SK-N-SH (cell line): ENCODE measurements around the gene KRTAP5-9. TPM values are rescaled to one million over a fixed set of nuclear protein-coding genes. Genes with fewer than 3 reads are reported as not detected.
"Not testable (repeated sequence)": the region's sequence is repeated elsewhere in the genome, so short reads cannot be mapped to it uniquely, and the experiment has no call there.

Experiments used
- CTCF ChIA-PET: fragments of 300-600, 350-600 bp; formaldehyde crosslinking; extraction: SDS; loops from one replicate; lab custom pipeline; 2021; lab: Yijun Ruan, JAX
- POLR2A ChIA-PET: fragments of 350-600 bp; sonication (Branson Sonifier 250); formaldehyde crosslinking; extraction: SDS; loops from one replicate; lab custom pipeline; 2020; ENCODE audit warnings: antibody characterized with exemption, inconsistent platforms; lab: Yijun Ruan, JAX
- DNase-seq: peaks from one replicate; pipeline ENCODE4 v3.0.0; 2012
- H2AFZ ChIP-seq: fragments of 200-600 bp; sonication (generic); 2 replicates; pipeline ENCODE4 v1.8.1; 2016; ENCODE audit warnings: antibody characterized with exemption, mild to moderate bottlenecking, low read depth
- H3F3A ChIP-seq: fragments of 200-600 bp; sonication (generic); replicated peaks from 2 replicates; pipeline ENCODE3; 2016; ENCODE audit warnings: antibody characterized with exemption, mild to moderate bottlenecking; ENCODE audit not compliant: insufficient read depth
- H3K27ac ChIP-seq, 2 experiments: fragments of 200-500 bp in 1 of 2; fragments of 200-600 bp in 1 of 2; sonication (Bioruptor generic) in 1 of 2; sonication (generic), shearing (Covaris generic) in 1 of 2; 2 replicates each; pipeline versions ENCODE4 v1.5.1 to v1.6.1; 2014 to 2016; ENCODE audit warnings: low read depth in 2 of 2, inconsistent platforms in 1 of 2, low read length in 1 of 2, mild to moderate bottlenecking in 1 of 2, mixed read lengths in 1 of 2
- H3K27me3 ChIP-seq: fragments of 200-600 bp; sonication (generic), shearing (Covaris generic); 2 replicates; pipeline ENCODE4 v1.6.1; 2016; ENCODE audit warnings: mixed run types; ENCODE audit not compliant: insufficient read depth
- H3K36me3 ChIP-seq, 2 experiments: fragments of 200-500 bp in 1 of 2; fragments of 200-600 bp in 1 of 2; sonication (Bioruptor generic) in 1 of 2; sonication (generic) in 1 of 2; replicated peaks in 1 of 2; 2 replicates each; pipeline versions ENCODE3 to v1.5.1; 2014 to 2016; ENCODE audit warnings: low read length in 1 of 2, mild to moderate bottlenecking in 1 of 2; ENCODE audit not compliant: insufficient read depth in 2 of 2, control insufficient read depth in 1 of 2
- H3K4me1 ChIP-seq, 2 experiments: fragments of 200-500 bp in 1 of 2; fragments of 200-600 bp in 1 of 2; sonication (Bioruptor generic) in 1 of 2; sonication (generic), shearing (Covaris generic) in 1 of 2; 2 replicates each; pipeline versions ENCODE4 v1.5.1 to v1.6.1; 2014 to 2016; ENCODE audit warnings: low read depth in 1 of 2, low read length in 1 of 2, mixed run types in 1 of 2; ENCODE audit not compliant: insufficient read depth in 2 of 2, control insufficient read depth in 1 of 2
- H3K4me2 ChIP-seq: fragments of 200-600 bp; sonication (generic), shearing (Covaris generic); 2 replicates; pipeline ENCODE4 v1.6.1; 2017; ENCODE audit warnings: mixed run types
- H3K4me3 ChIP-seq, 2 experiments: fragments of 200-500 bp in 1 of 2; fragments of 200-600 bp in 1 of 2; sonication (Bioruptor generic) in 1 of 2; sonication (generic), shearing (Covaris generic) in 1 of 2; 2 replicates each; pipeline versions ENCODE4 v1.5.1 to v1.8.1; 2014 to 2016; ENCODE audit warnings: low read depth in 2 of 2, inconsistent platforms in 1 of 2, low read length in 1 of 2, mild to moderate bottlenecking in 1 of 2, mixed read lengths in 1 of 2, moderate library complexity in 1 of 2
- H3K79me2 ChIP-seq: fragments of 200-600 bp; sonication (generic); 2 replicates; pipeline ENCODE4 v1.8.1; 2017; ENCODE audit warnings: mild to moderate bottlenecking; ENCODE audit not compliant: insufficient read depth
- H3K9ac ChIP-seq: fragments of 200-600 bp; sonication (generic); 2 replicates; pipeline ENCODE4 v1.6.1; 2017; ENCODE audit warnings: mixed run types
- H3K9me2 ChIP-seq: fragments of 200-600 bp; sonication (generic); 2 replicates; pipeline ENCODE4 v1.6.1; 2017; ENCODE audit warnings: mixed run types
- H3K9me3 ChIP-seq: fragments of 200-600 bp; sonication (generic); 2 replicates; pipeline ENCODE4 v1.6.1; 2017; ENCODE audit warnings: mixed run types, mild to moderate bottlenecking, moderate library complexity
- H4K20me1 ChIP-seq: fragments of 200-600 bp; sonication (generic); 2 replicates; pipeline ENCODE4 v1.6.1; 2017; ENCODE audit warnings: mild to moderate bottlenecking, mixed run types; ENCODE audit not compliant: insufficient read depth
- CHD2 ChIP-seq: fragments of 150-350 bp; IDR thresholded peaks from 2 replicates; pipeline ENCODE4 v1.6.1; 2018; ENCODE audit warnings: low read length; ENCODE audit not compliant: partially characterized antibody
- EZH2phosphoT487 ChIP-seq: fragments of 200-600 bp; sonication (generic); IDR thresholded peaks from 2 replicates; pipeline ENCODE4 v1.6.1; 2017; ENCODE audit warnings: low read depth, mixed run types, mild to moderate bottlenecking, antibody characterized with exemption, moderate library complexity, borderline replicate concordance
- FOXJ3 ChIP-seq: sonication (generic); formaldehyde crosslinking; IDR thresholded peaks from 2 replicates; pipeline ENCODE4 v1.5.1; 2020; ENCODE audit warnings: mild to moderate bottlenecking, missing genetic modification reagents
- GATA2 ChIP-seq: sonication (generic); formaldehyde crosslinking; IDR thresholded peaks from 2 replicates; pipeline ENCODE4 v1.5.0; 2020; ENCODE audit warnings: mild to moderate bottlenecking, missing genetic modification reagents
- JUND ChIP-seq: IDR thresholded peaks from 2 replicates; pipeline ENCODE4 v1.4.0; 2012
- MEF2A ChIP-seq: IDR thresholded peaks from 2 replicates; pipeline ENCODE4 v1.4.0; 2012; ENCODE audit warnings: low read depth, borderline replicate concordance
- NFIC ChIP-seq: IDR thresholded peaks from 2 replicates; pipeline ENCODE4 v1.4.0; 2012; ENCODE audit warnings: borderline replicate concordance
- POLR2AphosphoS5 ChIP-seq: IDR thresholded peaks from 2 replicates; pipeline ENCODE4 v1.6.1; 2012; ENCODE audit warnings: low read depth, low read length
- RCOR1 ChIP-seq: fragments of 150-350 bp; IDR thresholded peaks from 2 replicates; pipeline ENCODE4 v1.6.1; 2017; ENCODE audit warnings: antibody characterized with exemption, low read length
- RXRA ChIP-seq: IDR thresholded peaks from 2 replicates; pipeline ENCODE4 v1.4.0; 2012; ENCODE audit warnings: low read depth, mild to moderate bottlenecking, borderline replicate concordance
- SMC3 ChIP-seq: IDR thresholded peaks from 2 replicates; pipeline ENCODE4 v1.6.1; 2012; ENCODE audit warnings: low read depth, low read length, improper control_type of control experiment
- YY1 ChIP-seq: IDR thresholded peaks from 2 replicates; pipeline ENCODE4 v1.4.0; 2012; ENCODE audit warnings: low read depth, mild to moderate bottlenecking
- WGBS: methylation state at CpG from one replicate; pipeline ENCODE4 v1.1.6; 2017; ENCODE audit warnings: low lambda C conversion rate; 5-methylcytosine and 5-hydroxymethylcytosine counted together
- polyA plus RNA-seq, 3 experiments: library from polyadenylated mRNA; depleted of rRNA; stranded (reverse); fragments of >200 nt; gene quantifications; 2 replicates each; pipeline ENCODE4 v1.2.3, GENCODE V29; 2012
- TF ChIP-seq, protein P1 (sequence below): IDR thresholded peaks from 2 replicates; pipeline ENCODE4 v1.4.0; 2012; ENCODE audit warnings: low read depth
- TF ChIP-seq, protein P2 (sequence below): IDR thresholded peaks from 2 replicates; pipeline ENCODE4; 2012
- TF ChIP-seq, protein P3 (sequence below): fragments of 150-350 bp; IDR thresholded peaks from 2 replicates; pipeline ENCODE4 v1.6.1; 2016; ENCODE audit warnings: mild to moderate bottlenecking, low read depth, low read length

KRTAP5-9 gene
- polyA plus RNA-seq, 1 of the 3 experiments (the other 2 are of a cell fraction): not detected

DNA sequence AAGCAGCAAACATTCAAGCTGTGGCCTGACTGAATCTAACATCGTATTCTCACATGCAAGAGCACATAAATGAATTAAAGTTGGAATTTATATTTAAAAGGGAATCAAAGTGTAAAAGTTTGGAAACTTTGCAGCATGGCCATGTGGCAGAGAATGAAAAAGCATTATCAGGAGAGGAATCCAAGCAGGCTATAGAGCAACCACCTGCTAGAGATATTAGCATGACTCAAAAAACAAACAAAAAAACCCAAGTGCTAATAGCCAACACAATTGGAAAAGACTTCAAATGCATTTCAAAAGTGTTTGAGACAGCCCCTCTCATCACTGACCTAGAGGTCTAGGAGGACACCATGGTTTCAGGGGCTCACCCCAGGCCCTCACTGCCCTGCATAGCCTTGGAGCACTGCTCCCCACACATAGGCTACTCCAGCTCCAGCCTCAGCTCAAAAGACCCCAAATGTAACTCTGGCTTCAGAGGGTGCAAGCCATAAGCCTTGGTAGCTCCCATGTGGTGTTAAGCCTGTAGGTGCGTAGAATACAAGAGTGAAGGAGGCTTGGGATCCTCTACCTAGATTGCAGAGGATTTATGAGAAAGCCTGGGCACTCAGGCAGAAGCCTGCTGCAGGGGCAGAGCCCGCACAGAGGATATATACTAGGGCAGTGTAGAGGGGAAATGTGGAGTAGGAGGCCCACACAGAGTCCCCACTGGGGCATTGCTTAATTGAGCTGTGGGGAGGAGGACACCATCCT is 22.9 kb upstream of the KRTAP5-9 start:
- 17% methylated on average over 3 of the region's 3 CpGs for WGBS
- no peak overlapping the region for H2AFZ ChIP-seq
- H3K9me3 ChIP-seq: no peaks in the 10 kb centered on the region
- TF ChIP-seq EZH2phosphoT487 (no peak), JUND (no peak), POLR2AphosphoS5 (no peak), GATA2 (CRISPR knock-in tag) (no peak), YY1 (no peak), CHD2 (no peak), RCOR1 (no peak), FOXJ3 (CRISPR knock-in tag) (no peak), NFIC (no peak), RXRA (no peak), SMC3 (no peak)
- TF ChIP-seq, protein P1, sequence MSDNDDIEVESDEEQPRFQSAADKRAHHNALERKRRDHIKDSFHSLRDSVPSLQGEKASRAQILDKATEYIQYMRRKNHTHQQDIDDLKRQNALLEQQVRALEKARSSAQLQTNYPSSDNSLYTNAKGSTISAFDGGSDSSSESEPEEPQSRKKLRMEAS: no peak
- TF ChIP-seq, protein P2, sequence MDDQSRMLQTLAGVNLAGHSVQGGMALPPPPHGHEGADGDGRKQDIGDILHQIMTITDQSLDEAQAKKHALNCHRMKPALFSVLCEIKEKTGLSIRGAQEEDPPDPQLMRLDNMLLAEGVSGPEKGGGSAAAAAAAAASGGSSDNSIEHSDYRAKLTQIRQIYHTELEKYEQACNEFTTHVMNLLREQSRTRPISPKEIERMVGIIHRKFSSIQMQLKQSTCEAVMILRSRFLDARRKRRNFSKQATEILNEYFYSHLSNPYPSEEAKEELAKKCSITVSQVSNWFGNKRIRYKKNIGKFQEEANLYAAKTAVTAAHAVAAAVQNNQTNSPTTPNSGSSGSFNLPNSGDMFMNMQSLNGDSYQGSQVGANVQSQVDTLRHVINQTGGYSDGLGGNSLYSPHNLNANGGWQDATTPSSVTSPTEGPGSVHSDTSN: no peak
- TF ChIP-seq, protein P3, sequence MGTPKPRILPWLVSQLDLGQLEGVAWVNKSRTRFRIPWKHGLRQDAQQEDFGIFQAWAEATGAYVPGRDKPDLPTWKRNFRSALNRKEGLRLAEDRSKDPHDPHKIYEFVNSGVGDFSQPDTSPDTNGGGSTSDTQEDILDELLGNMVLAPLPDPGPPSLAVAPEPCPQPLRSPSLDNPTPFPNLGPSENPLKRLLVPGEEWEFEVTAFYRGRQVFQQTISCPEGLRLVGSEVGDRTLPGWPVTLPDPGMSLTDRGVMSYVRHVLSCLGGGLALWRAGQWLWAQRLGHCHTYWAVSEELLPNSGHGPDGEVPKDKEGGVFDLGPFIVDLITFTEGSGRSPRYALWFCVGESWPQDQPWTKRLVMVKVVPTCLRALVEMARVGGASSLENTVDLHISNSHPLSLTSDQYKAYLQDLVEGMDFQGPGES: no peak
- H3K27ac ChIP-seq: no peak overlapping the region
- DNase-seq: no peak
- H3K4me3 ChIP-seq: no peak overlapping the region
- H3K4me1 ChIP-seq: no peaks in the 10 kb centered on the region
- H3K27me3 ChIP-seq: no peaks in the 10 kb centered on the region
- ChIA-PET CTCF (no interaction called here), POLR2A (no interaction called here)
- no peak overlapping the region for H3K4me2 ChIP-seq
- H3K36me3 ChIP-seq: no peaks in the 10 kb centered on the region
- H3F3A ChIP-seq: no peaks in the 10 kb centered on the region
- H3K79me2 ChIP-seq: no peaks in the 10 kb centered on the region
- no peaks in the 10 kb centered on the region for H4K20me1 ChIP-seq
- no peak overlapping the region for H3K9ac ChIP-seq
- H3K9me2 ChIP-seq: no peaks in the 10 kb centered on the region

DNA sequence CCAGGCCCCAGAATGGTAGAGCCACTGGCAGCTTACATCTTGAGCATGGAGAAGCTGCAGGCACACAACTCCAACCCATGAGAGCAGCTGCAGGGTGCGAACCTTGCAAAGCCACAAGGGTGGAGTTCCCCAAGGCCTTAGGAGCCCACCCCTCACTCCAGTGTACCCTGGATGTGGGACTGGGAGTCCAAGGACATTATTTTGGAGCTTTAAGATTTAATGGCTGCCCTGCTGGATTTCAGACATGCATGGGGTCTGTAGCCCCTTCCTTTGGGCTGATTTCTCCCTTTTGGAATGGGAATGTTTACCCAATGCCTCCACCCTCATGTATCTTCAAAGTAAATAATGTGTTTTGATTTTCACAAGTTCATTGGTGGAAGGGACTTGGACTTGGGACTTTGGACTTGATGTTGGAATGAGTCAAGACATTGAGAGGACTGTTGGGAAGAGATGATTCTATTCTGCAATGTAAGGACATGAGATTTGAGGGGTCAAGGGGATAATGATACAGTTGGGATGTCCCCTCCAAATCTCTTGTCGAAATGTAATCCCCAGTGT is 22.2 kb upstream of the KRTAP5-9 start:
- ChIA-PET CTCF (no interaction called here), POLR2A (no interaction called here)
- Histone ChIP-seq H2AFZ (no peak overlapping the region), H3K9ac (no peak overlapping the region), H3K79me2 (no peaks in the 10 kb centered on the region), H4K20me1 (no peaks in the 10 kb centered on the region), H3K4me2 (no peak overlapping the region), H3F3A (no peaks in the 10 kb centered on the region), H3K36me3 (no peaks in the 10 kb centered on the region), H3K4me3 (no peak overlapping the region), H3K27me3 (no peaks in the 10 kb centered on the region), H3K27ac (no peak overlapping the region), H3K9me2 (no peaks in the 10 kb centered on the region), H3K9me3 (no peaks in the 10 kb centered on the region), H3K4me1 (no peaks in the 10 kb centered on the region; a peak in 1 of 4 replicates)
- TF ChIP-seq MEF2A (no peak), FOXJ3 (CRISPR knock-in tag) (no peak)
- no peak for DNase-seq
- WGBS: 7% methylated on average over 2 of the region's 2 CpGs

DNA sequence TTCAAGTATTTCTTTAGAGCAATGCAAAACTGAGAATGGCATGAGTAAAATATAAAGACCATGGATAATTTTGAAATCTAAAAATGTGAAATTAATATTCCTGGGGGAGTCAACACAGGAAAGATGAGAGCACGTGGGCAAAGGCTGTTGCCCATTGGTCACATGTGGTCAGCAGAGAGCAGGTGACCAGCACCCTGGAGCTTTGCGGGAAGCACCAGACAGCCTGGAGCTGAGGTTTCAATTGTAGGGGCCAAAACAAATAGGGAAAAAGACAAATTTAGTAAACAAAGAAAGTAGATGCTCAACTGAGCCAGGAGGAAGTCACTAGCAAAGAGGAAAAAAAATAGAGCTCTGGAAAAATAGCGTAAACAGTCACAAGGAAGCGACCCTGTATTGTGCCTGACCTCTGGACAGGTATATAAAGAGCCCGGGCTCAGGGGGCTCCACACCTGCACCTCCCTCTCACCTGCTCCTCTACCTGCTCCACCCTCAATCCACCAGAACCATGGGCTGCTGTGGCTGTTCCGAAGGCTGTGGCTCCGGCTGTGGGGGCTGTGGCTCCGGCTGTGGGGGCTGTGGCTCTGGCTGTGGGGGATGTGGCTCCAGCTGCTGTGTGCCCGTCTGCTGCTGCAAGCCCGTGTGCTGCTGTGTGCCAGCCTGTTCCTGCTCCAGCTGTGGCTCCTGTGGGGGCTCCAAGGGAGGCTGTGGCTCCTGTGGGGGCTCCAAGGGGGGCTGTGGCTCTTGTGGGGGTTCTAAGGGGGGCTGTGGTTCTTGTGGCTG is 21.2 kb upstream of the KRTAP5-9 start, which contains the start of gene KRTAP5-7:
Gene KRTAP5-7 (plus strand): TSS at position 472 of the 780 bp plus-strand sequence. CDS start 34 bp downstream, at position 506.
- H3K4me3 ChIP-seq, H3K27me3 ChIP-seq, DNase-seq, H3K9me3 ChIP-seq, H3K79me2 ChIP-seq, H3F3A ChIP-seq, H2AFZ ChIP-seq, H3K27ac ChIP-seq, CTCF ChIA-PET, H3K4me1 ChIP-seq, H3K9me2 ChIP-seq, POLR2A ChIA-PET, H3K9ac ChIP-seq, H3K36me3 ChIP-seq, H3K4me2 ChIP-seq, H4K20me1 ChIP-seq: not testable (repeated sequence)
- 27% methylated on average over 10 of the region's 10 CpGs for WGBS
